Nephron (organoid): ENCODE measurements around the gene FGF8.

Source experiments
- H3K27ac Mint-ChIP-seq, 3 experiments: 2 replicates each; pipeline ENCODE4 v1.8.0; 2020; ENCODE audit warnings: mixed read lengths in 3 of 3, mild to moderate bottlenecking in 2 of 3, moderate library complexity in 1 of 3
- H3K27me3 Mint-ChIP-seq: 2 replicates; pipeline ENCODE4 v1.8.0; 2021; ENCODE audit warnings: low read depth, mild to moderate bottlenecking, moderate library complexity, mixed read lengths
- H3K36me3 Mint-ChIP-seq: 2 replicates; pipeline ENCODE4 v1.8.0; 2020; ENCODE audit warnings: low read depth, mixed read lengths
- H3K4me1 Mint-ChIP-seq: 2 replicates; pipeline ENCODE4 v1.8.0; 2020; ENCODE audit warnings: mixed read lengths
- H3K4me3 Mint-ChIP-seq, 3 experiments: 2 replicates each; pipeline ENCODE4 v1.8.0; 2020; ENCODE audit warnings: mild to moderate bottlenecking in 3 of 3, mixed read lengths in 3 of 3, moderate library complexity in 2 of 3
- H3K9me3 Mint-ChIP-seq: 2 replicates; pipeline ENCODE4 v1.8.0; 2020; ENCODE audit warnings: mixed read lengths
- CTCF ChIP-seq, 3 experiments: fragments of 200-600 bp; sonication (generic); IDR thresholded peaks; one replicate each; pipeline ENCODE4 v1.5.0; 2021; ENCODE audit warnings: antibody characterized with exemption in 3 of 3; ENCODE audit not compliant: unreplicated experiment in 3 of 3

The FGF8 gene

GRCh38 chr10:101816913-101817336 lies 41.0 kb upstream of the FGF8 start:
- Mint-ChIP-seq H3K36me3 (peaks cover 17% of the 10 kb centered on the region), H3K4me1 (peaks cover 55% of the 10 kb centered on the region), H3K27me3 (no peaks in the 10 kb centered on the region), H3K9me3 (no peaks in the 10 kb centered on the region), H3K27ac (peak overlapping the region; percentile 42 to 98 (median 91)), H3K4me3 (peak overlapping the region; percentile 96 to 98 (median 97))
- TF ChIP-seq CTCF (IDR thresholded peaks at IDR 0.05; ENCODE audit: unreplicated experiment in 3 of 3) = no peak

DNA sequence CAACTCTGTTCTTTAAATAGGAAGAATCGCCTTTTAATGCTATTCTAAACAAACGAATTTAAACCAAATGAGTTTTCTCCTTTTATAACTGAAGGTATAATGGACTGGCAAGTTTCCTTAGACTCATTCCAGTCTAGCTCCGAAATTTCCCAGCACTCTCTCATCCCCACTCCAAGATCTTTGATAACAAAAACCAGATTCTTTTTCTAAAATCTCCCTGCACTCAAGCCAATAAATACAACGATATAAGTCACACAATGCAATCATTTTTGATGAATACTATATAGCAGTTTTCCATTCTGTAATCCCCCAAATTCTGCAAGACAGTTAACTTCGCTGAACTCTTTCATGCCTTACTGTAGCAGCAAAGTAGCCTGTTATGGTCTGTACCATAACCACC lies 40.5 kb upstream of the FGF8 start:
- peaks cover 51% of the 10 kb centered on the region for H3K4me1 Mint-ChIP-seq
- H3K27ac Mint-ChIP-seq = peak overlapping the region; percentile 42 to 98 (median 91)
- peak overlapping the region; percentile 96 to 98 (median 97) for H3K4me3 Mint-ChIP-seq
- no peak for TF ChIP-seq CTCF (IDR thresholded peaks at IDR 0.05; ENCODE audit: unreplicated experiment in 3 of 3)
- no peaks in the 10 kb centered on the region for H3K9me3 Mint-ChIP-seq
- H3K36me3 Mint-ChIP-seq = peaks cover 22% of the 10 kb centered on the region
- no peaks in the 10 kb centered on the region for H3K27me3 Mint-ChIP-seq

- Mint-ChIP-seq H3K36me3 (peaks cover 36% of the 10 kb centered on the region), H3K27ac (peak overlapping the region; percentile 29 to 64 (median 53)), H3K27me3 (no peaks in the 10 kb centered on the region), H3K4me1 (peaks cover 47% of the 10 kb centered on the region), H3K9me3 (no peaks in the 10 kb centered on the region), H3K4me3 (peak overlapping the region; percentile 96 to 98 (median 97))
- no peak for TF ChIP-seq CTCF (IDR thresholded peaks at IDR 0.05; ENCODE audit: unreplicated experiment in 3 of 3)
Observed at GRCh38 chr10:101814466-101815071, 38.7 kb upstream of the FGF8 start.

DNA sequence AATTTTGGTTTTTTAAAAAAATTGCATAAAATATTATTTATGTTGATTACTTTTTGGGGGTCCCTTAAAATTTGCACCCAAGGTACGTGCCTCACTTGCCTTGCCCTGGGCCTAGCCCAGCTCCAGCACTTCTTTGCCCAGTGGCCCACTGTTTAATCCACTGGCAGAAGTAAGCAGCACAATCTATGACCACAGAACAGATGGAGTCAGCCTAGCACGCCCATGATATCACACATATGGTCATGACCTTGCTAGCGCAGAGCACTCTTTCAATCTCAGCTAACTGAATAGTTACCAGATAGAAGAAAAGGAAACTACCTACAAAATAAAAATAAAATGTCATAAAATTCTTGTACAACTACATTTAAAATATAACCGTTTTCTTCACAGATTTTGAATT lies 36.7 kb upstream of the FGF8 start:
- H3K4me3 Mint-ChIP-seq = no peak overlapping the region
- no peak overlapping the region for H3K27ac Mint-ChIP-seq
- no peak for TF ChIP-seq CTCF (IDR thresholded peaks at IDR 0.05; ENCODE audit: unreplicated experiment in 3 of 3)
- no peaks in the 10 kb centered on the region for H3K27me3 Mint-ChIP-seq
- peaks cover 44% of the 10 kb centered on the region for H3K36me3 Mint-ChIP-seq
- peaks cover 38% of the 10 kb centered on the region for H3K4me1 Mint-ChIP-seq
- no peaks in the 10 kb centered on the region for H3K9me3 Mint-ChIP-seq

- Mint-ChIP-seq H3K4me3 (no peak overlapping the region), H3K4me1 (no peaks in the 10 kb centered on the region), H3K9me3 (no peaks in the 10 kb centered on the region), H3K27ac (no peak overlapping the region), H3K36me3 (peaks cover 67% of the 10 kb centered on the region), H3K27me3 (no peaks in the 10 kb centered on the region)
- TF ChIP-seq CTCF (IDR thresholded peaks at IDR 0.05; ENCODE audit: unreplicated experiment in 3 of 3) = no peak
Observed at GRCh38 chr10:101807158-101807557, 31.2 kb upstream of the FGF8 start.

DNA sequence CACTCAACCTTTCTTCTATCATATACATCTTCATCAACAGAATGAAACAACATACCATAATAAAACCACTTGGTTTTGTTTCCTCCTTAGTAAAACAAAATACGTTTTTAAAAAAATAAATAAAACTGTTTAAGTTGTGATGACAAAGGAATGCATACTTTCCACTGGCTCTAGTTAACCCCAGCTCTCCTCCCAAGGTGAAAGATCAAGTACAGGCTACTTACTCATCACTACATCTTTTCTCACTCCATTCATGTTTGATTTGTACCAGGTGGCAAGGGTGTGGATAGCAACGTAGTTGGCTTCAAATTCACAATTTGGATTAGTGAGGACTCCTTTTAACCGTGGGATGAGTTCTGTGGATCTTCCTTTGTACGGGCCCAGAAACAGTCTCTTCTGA lies 27.6 kb upstream of the FGF8 start:
- Mint-ChIP-seq H3K27me3 (no peaks in the 10 kb centered on the region), H3K27ac (no peak overlapping the region), H3K9me3 (no peaks in the 10 kb centered on the region), H3K36me3 (peaks cover 77% of the 10 kb centered on the region), H3K4me1 (no peaks in the 10 kb centered on the region), H3K4me3 (no peak overlapping the region)
- no peak for TF ChIP-seq CTCF (IDR thresholded peaks at IDR 0.05; ENCODE audit: unreplicated experiment in 3 of 3)
